DMS114 treated with DMSO at 0.1 percent for 48 hours (cell line): ENCODE data around the gene RAB11FIP5.
A peak's percentile ranks its signal among the peaks of the same experiment; 100 is the strongest.

Experiments used
- DNase-seq: peaks from one replicate; lab custom pipeline; 2025; ENCODE audit not compliant: unreplicated experiment; lab: John Stamatoyannopoulos, UW

The RAB11FIP5 gene

GRCh38 chr2:73088211-73088610 is 24.5 kb downstream of the RAB11FIP5 start:
- DNase-seq: no peak

- no peak for DNase-seq
Measured at GRCh38 chr2:73087311-73087710, 25.4 kb downstream of the RAB11FIP5 start.

GRCh38 chr2:73085691-73086090 is 27.1 kb downstream of the RAB11FIP5 start:
- DNase-seq: peak; percentile 58

GRCh38 chr2:73084971-73085370 is 27.8 kb downstream of the RAB11FIP5 start:
- no peak for DNase-seq

GRCh38 chr2:73083886-73084800 is 28.6 kb downstream of the RAB11FIP5 start:
- DNase-seq: no peak

GRCh38 chr2:73082523-73083410 is 30.0 kb downstream of the RAB11FIP5 start:
- no peak for DNase-seq

GRCh38 chr2:73081181-73081671 is 31.5 kb downstream of the RAB11FIP5 start:
- DNase-seq: no peak

GRCh38 chr2:73080321-73081131 is 32.2 kb downstream of the RAB11FIP5 start:
- no peak for DNase-seq

GRCh38 chr2:73079636-73080035 is 33.1 kb downstream of the RAB11FIP5 start:
- DNase-seq: no peak

GRCh38 chr2:73078457-73079411 is 34.0 kb downstream of the RAB11FIP5 start:
- DNase-seq: no peak

GRCh38 chr2:73077424-73077795 is 35.3 kb downstream of the RAB11FIP5 start:
- no peak for DNase-seq

- no peak for DNase-seq
Measured at GRCh38 chr2:73076701-73077423, 35.9 kb downstream of the RAB11FIP5 start.

GRCh38 chr2:73075477-73076373 is 37.0 kb downstream of the RAB11FIP5 start:
- no peak for DNase-seq

GRCh38 chr2:73074110-73075069 is 38.4 kb downstream of the RAB11FIP5 start:
- no peak for DNase-seq

GRCh38 chr2:73072416-73072815 is 40.3 kb downstream of the RAB11FIP5 start:
- DNase-seq: no peak

- no peak for DNase-seq
Measured at GRCh38 chr2:73072129-73072395, 40.7 kb downstream of the RAB11FIP5 start.
